Thoracic aorta (tissue), 2 donors: ENCODE data around the gene TBC1D4. TPM values are rescaled to one million over a fixed set of nuclear protein-coding genes. Genes with fewer than 3 reads are reported as not detected.

Source experiments
- ATAC-seq: fragments of 150-250 bp; one replicate; pipeline ENCODE4 v1.8.0; 2017; ENCODE audit warnings: low read depth; ENCODE audit not compliant: insufficient number of reproducible peaks, low FRiP score
- DNase-seq: peaks from one replicate; pipeline ENCODE4 v3.0.0-alpha.2; 2020; ENCODE audit warnings: low spot score
- H3K27ac ChIP-seq, 2 donors: fragments of 200-600 bp; sonication (generic); 1 replicate in 1 of 2; 2 replicates in 1 of 2; pipeline ENCODE4 v1.5.1; 2016; ENCODE audit warnings: mild to moderate bottlenecking in 2 of 2, moderate library complexity in 2 of 2
- H3K27me3 ChIP-seq: fragments of 200-600 bp; sonication (generic); replicated peaks from 2 replicates; pipeline ENCODE4 v1.6.0; 2016; ENCODE audit warnings: mild to moderate bottlenecking; ENCODE audit not compliant: insufficient read depth
- H3K36me3 ChIP-seq: fragments of 200-600 bp; sonication (generic); one replicate; pipeline ENCODE4 v1.5.1; 2016
- H3K4me1 ChIP-seq, 2 donors: fragments of 200-600 bp; sonication (generic); 1 replicate in 1 of 2; 2 replicates in 1 of 2; pipeline versions ENCODE4 v1.5.1 to v1.6.0; 2016; ENCODE audit warnings: low read depth in 2 of 2, mild to moderate bottlenecking in 1 of 2; ENCODE audit not compliant: control insufficient read depth in 1 of 2
- H3K4me3 ChIP-seq: fragments of 200-600 bp; sonication (generic); 2 replicates; pipeline ENCODE4 v1.5.1; 2016; ENCODE audit warnings: mild to moderate bottlenecking
- H3K9me3 ChIP-seq: fragments of 200-600 bp; sonication (generic); 2 replicates; pipeline ENCODE4 v1.5.1; 2016
- total RNA-seq, 2 donors: library from RNA; depleted of rRNA; stranded (reverse); fragments of >200 nt; gene quantifications; one replicate each; pipeline versions ENCODE4 v1.1.0 to v1.2.3, GENCODE V29; 2016
- TF ChIP-seq, protein P1 (sequence below): fragments of 200-600 bp; sonication (generic); IDR thresholded peaks from one replicate; pipeline ENCODE4 v1.5.1; 2019; ENCODE audit warnings: antibody characterized with exemption

The TBC1D4 gene
- total RNA-seq, 2 donors from 2014 or later = 15.8 to 20.3 TPM

DNA sequence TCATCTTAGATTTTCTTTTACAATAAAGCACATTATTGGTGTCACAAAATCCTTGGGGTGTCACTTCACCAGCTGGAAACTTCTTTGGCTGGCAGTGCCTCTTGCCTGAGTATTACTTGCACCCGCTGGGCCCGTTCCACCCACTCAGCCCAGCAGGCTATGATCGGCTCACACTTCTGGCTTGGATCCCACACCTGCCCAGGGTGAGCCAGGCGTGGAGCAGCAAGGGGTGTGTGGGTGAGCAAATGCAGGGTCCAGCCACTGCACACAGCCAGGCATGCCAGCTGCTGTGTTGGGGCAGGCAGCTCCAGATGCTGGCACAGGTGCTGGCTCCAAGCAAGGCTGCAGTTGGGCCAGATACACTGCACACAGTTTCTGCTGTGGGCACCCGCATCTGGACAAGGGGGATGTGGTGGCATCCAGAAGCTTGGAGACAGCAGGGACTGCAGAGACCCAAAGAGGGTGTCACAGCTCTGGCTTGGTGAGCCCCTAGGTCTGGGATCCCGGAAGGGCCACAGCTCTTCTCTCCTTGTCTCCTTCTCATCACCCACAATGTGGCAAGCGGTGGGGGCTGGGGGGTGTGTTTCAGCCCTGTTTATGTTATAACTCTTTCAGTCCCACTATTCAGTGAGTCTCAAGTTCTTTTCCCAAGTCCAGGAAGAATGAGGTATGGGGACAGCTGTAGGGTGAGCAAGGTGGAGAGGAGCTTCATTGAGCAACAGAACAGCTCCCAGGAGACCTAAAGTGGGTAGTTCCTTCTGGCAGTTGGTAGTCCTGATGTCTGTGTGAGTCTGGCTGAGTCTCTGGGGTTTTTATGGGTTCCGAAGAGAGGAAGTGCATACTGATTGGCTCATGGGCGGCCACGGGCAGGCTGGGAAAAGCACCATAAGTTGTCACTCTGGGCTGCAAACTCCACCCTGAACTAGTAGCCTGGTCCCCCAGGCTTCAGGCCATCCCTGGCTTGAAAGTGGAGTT lies 25.3 kb upstream of the TBC1D4 start:
- no peak overlapping the region for H3K4me3 ChIP-seq
- TF ChIP-seq, protein P1, sequence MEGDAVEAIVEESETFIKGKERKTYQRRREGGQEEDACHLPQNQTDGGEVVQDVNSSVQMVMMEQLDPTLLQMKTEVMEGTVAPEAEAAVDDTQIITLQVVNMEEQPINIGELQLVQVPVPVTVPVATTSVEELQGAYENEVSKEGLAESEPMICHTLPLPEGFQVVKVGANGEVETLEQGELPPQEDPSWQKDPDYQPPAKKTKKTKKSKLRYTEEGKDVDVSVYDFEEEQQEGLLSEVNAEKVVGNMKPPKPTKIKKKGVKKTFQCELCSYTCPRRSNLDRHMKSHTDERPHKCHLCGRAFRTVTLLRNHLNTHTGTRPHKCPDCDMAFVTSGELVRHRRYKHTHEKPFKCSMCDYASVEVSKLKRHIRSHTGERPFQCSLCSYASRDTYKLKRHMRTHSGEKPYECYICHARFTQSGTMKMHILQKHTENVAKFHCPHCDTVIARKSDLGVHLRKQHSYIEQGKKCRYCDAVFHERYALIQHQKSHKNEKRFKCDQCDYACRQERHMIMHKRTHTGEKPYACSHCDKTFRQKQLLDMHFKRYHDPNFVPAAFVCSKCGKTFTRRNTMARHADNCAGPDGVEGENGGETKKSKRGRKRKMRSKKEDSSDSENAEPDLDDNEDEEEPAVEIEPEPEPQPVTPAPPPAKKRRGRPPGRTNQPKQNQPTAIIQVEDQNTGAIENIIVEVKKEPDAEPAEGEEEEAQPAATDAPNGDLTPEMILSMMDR = no peak
- no peaks in the 10 kb centered on the region for H3K27me3 ChIP-seq
- H3K9me3 ChIP-seq = no peaks in the 10 kb centered on the region
- no peaks in the 10 kb centered on the region for H3K4me1 ChIP-seq
- H3K27ac ChIP-seq = no peak overlapping the region
- ATAC-seq = no peak
- DNase-seq = no peak
- H3K36me3 ChIP-seq = no peaks in the 10 kb centered on the region

DNA sequence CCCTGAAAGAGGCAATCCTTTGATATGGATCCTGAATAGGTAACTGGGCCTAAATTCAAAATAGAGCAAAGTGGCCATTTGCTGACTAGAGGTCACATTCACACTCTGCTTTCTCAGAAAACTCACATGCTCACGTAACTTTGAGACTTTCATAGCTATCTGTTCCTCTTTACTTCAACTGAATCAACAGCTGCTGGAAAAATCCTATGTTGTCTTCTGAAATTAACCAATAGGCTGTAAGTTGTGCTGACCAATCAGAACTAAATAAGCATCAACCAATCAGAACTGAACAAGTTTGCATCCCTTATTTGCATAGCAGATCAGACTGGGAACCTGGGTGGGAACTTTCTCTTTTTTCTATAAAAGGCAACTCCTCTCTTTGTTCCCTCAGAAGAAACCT lies 24.0 kb upstream of the TBC1D4 start:
- no peaks in the 10 kb centered on the region for H3K9me3 ChIP-seq
- H3K27ac ChIP-seq = no peak overlapping the region
- TF ChIP-seq, protein P1 = no peak
- no peaks in the 10 kb centered on the region for H3K4me1 ChIP-seq
- H3K27me3 ChIP-seq = no peaks in the 10 kb centered on the region
- DNase-seq (no peak), ATAC-seq (no peak)
- no peak overlapping the region for H3K4me3 ChIP-seq
- H3K36me3 ChIP-seq = no peaks in the 10 kb centered on the region

DNA sequence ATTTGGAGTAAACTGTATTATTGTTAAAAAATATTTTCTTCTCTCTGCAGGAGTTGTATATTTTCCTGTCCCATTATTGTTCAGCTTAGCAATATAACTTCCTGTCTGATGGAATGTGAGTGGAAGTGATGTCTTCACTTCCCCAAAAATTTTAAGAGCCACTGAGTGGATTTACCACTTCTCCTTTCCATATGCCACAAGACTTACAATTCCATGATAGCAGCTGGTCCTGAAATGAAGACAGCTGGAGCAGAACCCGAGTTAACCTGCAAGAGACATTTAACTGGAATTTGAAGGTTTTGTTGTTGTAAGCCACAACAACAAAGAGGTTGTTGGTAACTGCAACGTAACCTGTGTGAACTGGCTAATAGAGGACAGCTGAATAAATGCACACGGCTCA lies 23.4 kb upstream of the TBC1D4 start:
- H3K4me3 ChIP-seq = no peak overlapping the region
- H3K9me3 ChIP-seq = no peaks in the 10 kb centered on the region
- H3K27me3 ChIP-seq = no peaks in the 10 kb centered on the region
- H3K4me1 ChIP-seq = no peaks in the 10 kb centered on the region
- TF ChIP-seq, protein P1 = no peak
- DNase-seq (no peak), ATAC-seq (no peak)
- no peaks in the 10 kb centered on the region for H3K36me3 ChIP-seq
- H3K27ac ChIP-seq = no peak overlapping the region

DNA sequence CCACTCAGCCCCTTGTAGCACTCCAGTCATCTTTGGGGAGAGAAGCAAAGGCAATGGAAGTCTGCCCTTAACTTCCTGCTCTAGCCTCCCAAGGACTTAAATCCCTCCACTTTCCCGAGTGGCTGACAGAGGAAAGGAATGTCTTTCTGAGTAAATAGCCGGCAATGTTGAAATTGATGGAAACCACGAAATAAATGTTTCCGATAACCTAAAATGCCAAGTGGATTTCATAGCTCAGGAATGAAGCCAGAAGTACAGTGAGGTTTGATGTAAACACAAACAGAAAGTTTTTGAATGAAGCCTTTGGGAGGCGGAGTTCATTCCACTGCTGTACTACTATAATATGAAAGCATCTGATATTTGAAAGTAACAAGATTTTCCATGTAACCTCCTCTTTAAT lies 14.0 kb upstream of the TBC1D4 start:
- Histone ChIP-seq H3K4me3 (no peak overlapping the region), H3K27me3 (no peaks in the 10 kb centered on the region), H3K36me3 (no peaks in the 10 kb centered on the region), H3K4me1 (no peaks in the 10 kb centered on the region), H3K9me3 (no peaks in the 10 kb centered on the region), H3K27ac (no peak overlapping the region)
- ATAC-seq (no peak), DNase-seq (no peak)
- TF ChIP-seq, protein P1 = no peak

DNA sequence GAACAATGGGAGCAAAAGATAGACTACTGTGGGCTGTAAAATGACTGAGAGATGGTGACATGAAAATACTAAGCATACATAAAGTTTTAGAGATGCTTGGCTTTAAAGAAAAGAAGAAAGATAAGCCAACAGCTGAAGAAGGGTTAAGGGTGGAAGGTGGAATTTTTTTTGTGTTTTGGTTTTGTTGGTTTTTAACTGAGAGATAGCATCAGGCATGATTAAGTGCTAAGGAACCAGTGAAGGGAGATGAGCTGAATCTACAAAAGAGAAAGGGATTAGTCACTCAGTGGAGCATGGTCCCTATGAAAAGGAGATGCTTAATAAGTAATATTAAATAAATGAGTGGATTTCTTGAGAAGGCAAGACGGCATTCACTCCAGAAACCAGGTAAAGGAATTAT lies 12.5 kb upstream of the TBC1D4 start:
- H3K9me3 ChIP-seq = no peaks in the 10 kb centered on the region
- TF ChIP-seq, protein P1 = no peak
- H3K27ac ChIP-seq = no peak overlapping the region
- H3K27me3 ChIP-seq = no peaks in the 10 kb centered on the region
- ATAC-seq (no peak), DNase-seq (no peak)
- no peaks in the 10 kb centered on the region for H3K36me3 ChIP-seq
- no peaks in the 10 kb centered on the region for H3K4me1 ChIP-seq
- H3K4me3 ChIP-seq = no peak overlapping the region
